HCT116 (cell line): ENCODE data around the gene PACSIN2. TPM values are rescaled to one million over a fixed set of nuclear protein-coding genes. Genes with fewer than 3 reads are reported as not detected.

Experiments
- ATAC-seq: fragments of 200-7000 bp; cut with Tn5 transposase; 2 replicates; pipeline ENCODE4 v1.9.1; 2020; ENCODE audit warnings: mild to moderate bottlenecking, moderate library complexity
- BruUV-seq: library from RNA; stranded (reverse); fragments of 400-500 nt; replicated peaks from 2 replicates; lab custom pipeline; 2021; lab: Mats Ljungman, UMichigan
- CTCF ChIA-PET: fragments of 300-600 bp; sonication (Branson Sonifier 250); formaldehyde crosslinking; loops from one replicate; lab custom pipeline; 2021; ENCODE audit warnings: antibody characterized with exemption; lab: Charles Lee
- POLR2A ChIA-PET: fragments of 300-600, 350-600 bp; sonication (Branson Sonifier 250); formaldehyde crosslinking; loops from one replicate; lab custom pipeline; 2021; ENCODE audit warnings: antibody characterized with exemption; lab: Charles Lee
- RAD21 ChIA-PET, 2 experiments: fragments of 300-600 bp; sonication (Branson Sonifier 250); formaldehyde crosslinking; loops; one replicate each; lab custom pipeline; 2023; ENCODE audit warnings: low total read pairs in 2 of 2; ENCODE audit not compliant: uncharacterized antibody in 2 of 2, unreplicated experiment in 2 of 2, low non-redundant PET in 1 of 2; lab: Charles Lee
- DNase-seq: peaks from one replicate; pipeline ENCODE4 v3.0.0-alpha.2; 2010; ENCODE audit warnings: low read depth, low spot score
- H2AFZ ChIP-seq: fragments of 200-600 bp; shearing (Covaris generic), sonication (generic); 2 replicates; pipeline ENCODE4 v1.6.1; 2017; ENCODE audit warnings: low read depth, mixed run types, mixed read lengths, antibody characterized with exemption, low read length; ENCODE audit not compliant: poor library complexity, severe bottlenecking
- H3K27ac ChIP-seq: 2 replicates; pipeline ENCODE4 v1.5.1; 2012; ENCODE audit warnings: low read depth, low read length
- H3K27me3 ChIP-seq: fragments of 200-600 bp; sonication (generic); 2 replicates; pipeline ENCODE4 v1.6.1; 2016; ENCODE audit warnings: mixed run types, low read length, mixed read lengths; ENCODE audit not compliant: insufficient read depth
- H3K36me3 ChIP-seq, 2 experiments: fragments of 200-500 bp in 1 of 2; fragments of 200-600 bp in 1 of 2; sonication (Bioruptor generic) in 1 of 2; sonication (generic) in 1 of 2; 2 replicates each; pipeline versions ENCODE4 v1.5.1 to v1.6.1; 2014 to 2016; ENCODE audit warnings: low read length in 2 of 2, inconsistent platforms in 1 of 2, mixed read lengths in 1 of 2, mixed run types in 1 of 2; ENCODE audit not compliant: insufficient read depth in 2 of 2, control insufficient read depth in 1 of 2
- H3K4me1 ChIP-seq, 2 experiments: fragments of 200-600 bp in 1 of 2; sonication (generic) in 1 of 2; 2 replicates each; pipeline versions ENCODE4 v1.5.1 to v1.6.1; 2012 to 2017; ENCODE audit warnings: low read length in 2 of 2, inconsistent platforms in 1 of 2, mild to moderate bottlenecking in 1 of 2, mixed read lengths in 1 of 2, mixed run types in 1 of 2, moderate library complexity in 1 of 2; ENCODE audit not compliant: insufficient read depth in 2 of 2, control insufficient read depth in 1 of 2
- H3K4me2 ChIP-seq: fragments of 200-600 bp; sonication (generic); 2 replicates; pipeline ENCODE4 v1.6.1; 2017; ENCODE audit warnings: mixed run types, low read length, mixed read lengths
- H3K4me3 ChIP-seq, 2 experiments: fragments of 200-600 bp in 1 of 2; sonication (generic) in 1 of 2; replicated peaks in 1 of 2; 2 replicates each; pipeline ENCODE4 v1.5.1; 2011 to 2016; ENCODE audit warnings: low read length in 2 of 2, control low read depth in 1 of 2, low read depth in 1 of 2, mild to moderate bottlenecking in 1 of 2, mixed read lengths in 1 of 2, mixed run types in 1 of 2
- H3K79me2 ChIP-seq: fragments of 200-600 bp; sonication (generic); 2 replicates; pipeline ENCODE4 v1.6.1; 2017; ENCODE audit warnings: mild to moderate bottlenecking, mixed run types, low read length, moderate library complexity, mixed read lengths; ENCODE audit not compliant: insufficient read depth
- H3K9ac ChIP-seq: fragments of 200-600 bp; sonication (generic); 2 replicates; pipeline ENCODE4 v1.6.1; 2016; ENCODE audit warnings: low read length, mixed read lengths
- H3K9me2 ChIP-seq: fragments of 200-600 bp; sonication (generic), shearing (Covaris generic); 2 replicates; pipeline ENCODE4 v1.6.1; 2017; ENCODE audit warnings: mixed run types, mild to moderate bottlenecking, moderate library complexity; ENCODE audit not compliant: insufficient read depth
- H3K9me3 ChIP-seq, 2 experiments: fragments of 200-500 bp in 1 of 2; fragments of 200-600 bp in 1 of 2; sonication (Bioruptor generic) in 1 of 2; sonication (generic) in 1 of 2; 2 replicates each; pipeline ENCODE4 v1.6.1; 2014 to 2017; ENCODE audit warnings: low read length in 2 of 2, mixed read lengths in 2 of 2, inconsistent platforms in 1 of 2, low read depth in 1 of 2, mild to moderate bottlenecking in 1 of 2, mixed run types in 1 of 2, moderate library complexity in 1 of 2; ENCODE audit not compliant: control insufficient read depth in 1 of 2, insufficient read depth in 1 of 2
- H4K20me1 ChIP-seq: fragments of 200-600 bp; sonication (generic), shearing (Covaris generic); 2 replicates; pipeline ENCODE4 v1.6.1; 2017; ENCODE audit warnings: mixed run types, mild to moderate bottlenecking, moderate library complexity; ENCODE audit not compliant: insufficient read depth
- CBX3 ChIP-seq: IDR thresholded peaks from 2 replicates; pipeline ENCODE4 v1.6.1; 2012; ENCODE audit warnings: low read depth
- CEBPB ChIP-seq: IDR thresholded peaks from 2 replicates; pipeline ENCODE4 v1.6.1; 2012; ENCODE audit warnings: low read depth
- EGR1 ChIP-seq: IDR thresholded peaks from 2 replicates; pipeline ENCODE4 v1.6.1; 2012; ENCODE audit warnings: low read depth
- ELF1 ChIP-seq: IDR thresholded peaks from 2 replicates; pipeline ENCODE4 v1.6.1; 2012; ENCODE audit warnings: low read depth, borderline replicate concordance
- EZH2 ChIP-seq: fragments of 200-600 bp; sonication (generic); IDR thresholded peaks from 2 replicates; pipeline ENCODE4 v1.6.1; 2017; ENCODE audit warnings: antibody characterized with exemption, mixed run types
- EZH2phosphoT487 ChIP-seq: fragments of 200-600 bp; IDR thresholded peaks from 2 replicates; pipeline ENCODE4 v1.6.1; 2018; ENCODE audit warnings: antibody characterized with exemption, borderline replicate concordance
- FOSL1 ChIP-seq: IDR thresholded peaks from 2 replicates; pipeline ENCODE4 v1.6.1; 2012; ENCODE audit warnings: low read depth
- POLR2A ChIP-seq: IDR thresholded peaks from 2 replicates; pipeline ENCODE4 v1.7.0; 2011; ENCODE audit warnings: borderline replicate concordance; ENCODE audit not compliant: insufficient read depth, insufficient read length; ENCODE audit errors: extremely low read depth
- RAD21 ChIP-seq: IDR thresholded peaks from 2 replicates; pipeline ENCODE4 v1.6.1; 2012; ENCODE audit warnings: low read depth, mild to moderate bottlenecking
- SIN3A ChIP-seq: IDR thresholded peaks from 2 replicates; pipeline ENCODE4 v1.6.1; 2012; ENCODE audit warnings: low read depth
- SP1 ChIP-seq: IDR thresholded peaks from 2 replicates; pipeline ENCODE4 v1.6.1; 2012; ENCODE audit warnings: low read depth
- TCF7L2 ChIP-seq: IDR thresholded peaks from 2 replicates; pipeline ENCODE4 v1.7.0; 2011; ENCODE audit warnings: borderline replicate concordance, inconsistent platforms; ENCODE audit not compliant: insufficient read depth, insufficient read length; ENCODE audit errors: extremely low read depth
- YY1 ChIP-seq: IDR thresholded peaks from 2 replicates; pipeline ENCODE4 v1.6.1; 2011; ENCODE audit warnings: low read length, low read depth, moderate library complexity, mild to moderate bottlenecking; ENCODE audit not compliant: insufficient replicate concordance; ENCODE audit errors: extremely low read depth
- ZFX ChIP-seq: fragments of 450-650 bp; IDR thresholded peaks from 2 replicates; pipeline ENCODE4 v1.6.1; 2017
- ZNF274 ChIP-seq: fragments of 200-500 bp; sonication (Bioruptor generic); IDR thresholded peaks from 2 replicates; pipeline ENCODE4 v1.6.1; 2014; ENCODE audit warnings: mild to moderate bottlenecking, low read depth, low read length, inconsistent platforms
- intact Hi-C: fragments of 100-400 bp; cut with micrococcal nuclease; formaldehyde crosslinking; loops from 2 replicates; pipeline ENCODE4 v1.10.0; 2022
- total RNA-seq: library from RNA; stranded (reverse); gene quantifications from one replicate; pipeline ENCODE4 v1.2.1, GENCODE V29; 2021; ENCODE audit not compliant: unreplicated experiment
- TF ChIP-seq, protein P1 (sequence below), 3 experiments: fragments of 200-600 bp in 1 of 3; sonication (generic) in 1 of 3; IDR thresholded peaks in 2 of 3; conservative IDR thresholded peaks in 1 of 3; 2 replicates each; pipeline ENCODE4 v1.5.1; 2012 to 2017; ENCODE audit warnings: low read depth in 2 of 3, low read length in 2 of 3, antibody characterized with exemption in 1 of 3, borderline replicate concordance in 1 of 3, control low read depth in 1 of 3, mild to moderate bottlenecking in 1 of 3, mixed read lengths in 1 of 3, mixed run types in 1 of 3, moderate library complexity in 1 of 3; ENCODE audit not compliant: insufficient read depth in 1 of 3
- TF ChIP-seq, protein P2 (sequence below): IDR thresholded peaks from 2 replicates; pipeline ENCODE4 v1.6.1; 2012
- TF ChIP-seq, protein P3 (sequence below): IDR thresholded peaks from 2 replicates; pipeline ENCODE4 v1.6.1; 2011; ENCODE audit warnings: mild to moderate bottlenecking, low read length, moderate library complexity; ENCODE audit not compliant: insufficient replicate concordance; ENCODE audit errors: extremely low read depth
- TF ChIP-seq, protein P4 (sequence below): IDR thresholded peaks from 2 replicates; pipeline ENCODE4 v1.6.1; 2012

The PACSIN2 gene
- total RNA-seq, 1 experiment from 2014 or later = 48.2 TPM

- TF ChIP-seq ZNF274 = no peak
- no peak for TF ChIP-seq CBX3
- TF ChIP-seq SP1 = no peak
- no peak for TF ChIP-seq CEBPB
- no peak for TF ChIP-seq ZFX
- TF ChIP-seq, all 23 proteins: peak for 0
Observed at GRCh38 chr22:42950281-42950680, 64.7 kb downstream of the PACSIN2 start (continued).

DNA sequence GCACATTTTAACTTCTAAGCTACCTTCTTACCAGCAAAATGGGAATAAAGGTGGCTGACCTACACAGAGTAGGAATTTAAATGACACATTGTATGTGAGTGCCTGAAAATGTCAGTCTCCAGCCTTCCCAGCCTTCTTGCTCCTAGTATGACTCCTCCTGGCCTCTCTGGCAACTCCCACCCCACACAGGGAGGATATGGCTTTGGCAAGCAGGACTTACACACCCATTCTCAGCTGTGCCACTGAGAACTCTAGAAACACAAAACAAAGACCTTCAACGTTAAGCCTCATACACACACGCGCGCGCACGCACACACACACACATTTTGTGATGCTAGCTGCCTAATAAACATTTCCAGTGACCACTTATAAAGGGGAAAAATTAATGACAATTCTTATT is 65.8 kb downstream of the PACSIN2 start:
- ATAC-seq (no peak), DNase-seq (no peak)
- Histone ChIP-seq H2AFZ (no peak overlapping the region), H3K9me2 (no peaks in the 10 kb centered on the region), H3K27me3 (no peaks in the 10 kb centered on the region), H4K20me1 (peaks cover 9% of the 10 kb centered on the region; the same call in 1 of the 2 replicates), H3K36me3 (no peaks in the 10 kb centered on the region), H3K4me3 (no peak overlapping the region), H3K9ac (no peak overlapping the region), H3K79me2 (peaks cover 63% of the 10 kb centered on the region), H3K9me3 (no peaks in the 10 kb centered on the region), H3K4me2 (peak overlapping the region; percentile 80), H3K27ac (0 out of 2 replicates have a peak overlapping the region, but pooled peaks have one; percentile 1), H3K4me1 (peaks cover 55 to 57% of the 10 kb centered on the region in 2 experiments)
- CTCF ChIA-PET = no interaction called here
- intact Hi-C loops = no loop called here
- no TSS peak for BruUV-seq
- POLR2A ChIA-PET = interaction anchor here (1.2 kb wide), 1 partner anchor 10 kb away, joined by 4 read pairs; no protein-coding TSS in a partner anchor
- RAD21 ChIA-PET = no interaction called here
- TF ChIP-seq RAD21 = no peak
- TF ChIP-seq, protein P1, sequence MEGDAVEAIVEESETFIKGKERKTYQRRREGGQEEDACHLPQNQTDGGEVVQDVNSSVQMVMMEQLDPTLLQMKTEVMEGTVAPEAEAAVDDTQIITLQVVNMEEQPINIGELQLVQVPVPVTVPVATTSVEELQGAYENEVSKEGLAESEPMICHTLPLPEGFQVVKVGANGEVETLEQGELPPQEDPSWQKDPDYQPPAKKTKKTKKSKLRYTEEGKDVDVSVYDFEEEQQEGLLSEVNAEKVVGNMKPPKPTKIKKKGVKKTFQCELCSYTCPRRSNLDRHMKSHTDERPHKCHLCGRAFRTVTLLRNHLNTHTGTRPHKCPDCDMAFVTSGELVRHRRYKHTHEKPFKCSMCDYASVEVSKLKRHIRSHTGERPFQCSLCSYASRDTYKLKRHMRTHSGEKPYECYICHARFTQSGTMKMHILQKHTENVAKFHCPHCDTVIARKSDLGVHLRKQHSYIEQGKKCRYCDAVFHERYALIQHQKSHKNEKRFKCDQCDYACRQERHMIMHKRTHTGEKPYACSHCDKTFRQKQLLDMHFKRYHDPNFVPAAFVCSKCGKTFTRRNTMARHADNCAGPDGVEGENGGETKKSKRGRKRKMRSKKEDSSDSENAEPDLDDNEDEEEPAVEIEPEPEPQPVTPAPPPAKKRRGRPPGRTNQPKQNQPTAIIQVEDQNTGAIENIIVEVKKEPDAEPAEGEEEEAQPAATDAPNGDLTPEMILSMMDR (IDR thresholded peaks at IDR 0.05 in 2 of 3, conservative IDR thresholded peaks at IDR 0.05 in 1 of 3; ENCODE audit: borderline replicate concordance in 1 of 3, insufficient read depth in 1 of 3, low read depth in 2 of 3, low read length in 2 of 3) = no peak
- TF ChIP-seq SP1 = no peak
- no peak for TF ChIP-seq CEBPB
- TF ChIP-seq EGR1 = no peak
- TF ChIP-seq ELF1 = no peak
- no peak for TF ChIP-seq TCF7L2
- TF ChIP-seq SIN3A = no peak
- TF ChIP-seq EZH2 = no peak
- TF ChIP-seq, protein P2, sequence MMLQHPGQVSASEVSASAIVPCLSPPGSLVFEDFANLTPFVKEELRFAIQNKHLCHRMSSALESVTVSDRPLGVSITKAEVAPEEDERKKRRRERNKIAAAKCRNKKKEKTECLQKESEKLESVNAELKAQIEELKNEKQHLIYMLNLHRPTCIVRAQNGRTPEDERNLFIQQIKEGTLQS = no peak
- no peak for TF ChIP-seq YY1
- no peak for TF ChIP-seq FOSL1
- TF ChIP-seq, protein P3, sequence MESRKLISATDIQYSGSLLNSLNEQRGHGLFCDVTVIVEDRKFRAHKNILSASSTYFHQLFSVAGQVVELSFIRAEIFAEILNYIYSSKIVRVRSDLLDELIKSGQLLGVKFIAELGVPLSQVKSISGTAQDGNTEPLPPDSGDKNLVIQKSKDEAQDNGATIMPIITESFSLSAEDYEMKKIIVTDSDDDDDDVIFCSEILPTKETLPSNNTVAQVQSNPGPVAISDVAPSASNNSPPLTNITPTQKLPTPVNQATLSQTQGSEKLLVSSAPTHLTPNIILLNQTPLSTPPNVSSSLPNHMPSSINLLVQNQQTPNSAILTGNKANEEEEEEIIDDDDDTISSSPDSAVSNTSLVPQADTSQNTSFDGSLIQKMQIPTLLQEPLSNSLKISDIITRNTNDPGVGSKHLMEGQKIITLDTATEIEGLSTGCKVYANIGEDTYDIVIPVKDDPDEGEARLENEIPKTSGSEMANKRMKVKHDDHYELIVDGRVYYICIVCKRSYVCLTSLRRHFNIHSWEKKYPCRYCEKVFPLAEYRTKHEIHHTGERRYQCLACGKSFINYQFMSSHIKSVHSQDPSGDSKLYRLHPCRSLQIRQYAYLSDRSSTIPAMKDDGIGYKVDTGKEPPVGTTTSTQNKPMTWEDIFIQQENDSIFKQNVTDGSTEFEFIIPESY = no peak
- TF ChIP-seq CBX3 = no peak
- TF ChIP-seq EZH2phosphoT487 = no peak
- TF ChIP-seq ZFX = no peak
- no peak for TF ChIP-seq ZNF274
- no peak for TF ChIP-seq POLR2A
- TF ChIP-seq, protein P4, sequence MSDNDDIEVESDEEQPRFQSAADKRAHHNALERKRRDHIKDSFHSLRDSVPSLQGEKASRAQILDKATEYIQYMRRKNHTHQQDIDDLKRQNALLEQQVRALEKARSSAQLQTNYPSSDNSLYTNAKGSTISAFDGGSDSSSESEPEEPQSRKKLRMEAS = no peak
